Measurements from ENCODE around the gene TMEM147. TPM values are rescaled to one million over a fixed set of nuclear protein-coding genes. Genes with fewer than 3 reads are reported as not detected.

TMEM147 gene
- total and polyA plus RNA-seq, 2 of the 4 experiments (the other 2 are of a cell fraction), result 67.6 to 108 TPM

DNA sequence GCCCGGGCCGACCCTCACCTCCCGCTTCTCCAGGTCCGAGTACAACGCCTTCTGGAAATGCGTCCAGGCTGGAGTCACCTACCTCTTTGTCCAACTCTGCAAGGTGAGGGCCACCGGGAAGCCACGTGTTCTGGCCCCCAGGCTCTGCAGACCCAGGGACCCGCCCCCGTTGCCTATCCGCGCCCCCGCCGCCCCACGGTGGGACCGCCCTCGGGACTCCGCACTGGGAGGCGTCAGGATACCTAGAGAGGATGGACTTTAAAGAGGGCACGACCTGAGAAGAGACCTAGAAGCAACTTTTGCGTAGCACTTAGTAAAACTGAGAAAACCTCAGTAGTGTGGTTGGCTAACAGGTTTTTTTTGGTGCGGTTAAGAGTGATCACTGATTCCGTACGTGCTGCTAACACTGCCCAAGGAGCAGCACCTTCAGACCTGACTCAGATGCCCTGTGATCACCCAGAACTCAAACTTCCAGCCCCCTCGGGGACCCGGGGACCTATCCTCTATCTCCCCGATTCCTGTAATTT lies 492 bp downstream of the TMEM147 start:
- H3K36me3 ChIP-seq (ENCODE audit: control insufficient read depth, insufficient read depth, low read length), result peaks cover 6% of the 10 kb centered on the region; the same call in 1 of the 2 replicates
- peak overlapping the region; percentile 86 for H3K4ac ChIP-seq (ENCODE audit: low read depth, low read length)
- in situ Hi-C loops (cut with MboI; ENCODE audit: low sequenced_read_pairs) (loop anchor here (5.0 kb wide), 1 partner anchor 171 kb away; the partner anchor contains the start of gene KMT2B), intact Hi-C loops (cut with micrococcal nuclease) (loop anchor here (1.0 to 5.0 kb wide), 4 partner anchors 35 to 194 kb away; partner anchors contain the start of genes RBM42 and ZBTB32), dilution Hi-C loops (cut with HindIII; ENCODE audit: low sequenced_read_pairs, unreplicated experiment) (no loop called here)
- CTCF ChIA-PET, result no interaction called here
- peaks cover 8% of the 10 kb centered on the region for H3K4me1 ChIP-seq (ENCODE audit: control insufficient read depth, insufficient read depth, low read length)
- peak overlapping the region; percentile 78; the same call in 1 of the 2 replicates for H3K14ac ChIP-seq (replicated peaks; ENCODE audit: low read depth, low read length)
- no peaks in the 10 kb centered on the region for H3K9me3 ChIP-seq (ENCODE audit: control insufficient read depth, insufficient read depth, low read length)
- BruUV-seq (replicated peaks), result no TSS peak
- TF ChIP-seq POLR2A (IDR thresholded peaks at IDR 0.05; ENCODE audit: low read depth, low read length) (no peak), NFE2L2 (IDR thresholded peaks at IDR 0.05; ENCODE audit: low read depth, low read length) (no peak), BHLHE40 (IDR thresholded peaks at IDR 0.05; ENCODE audit: low read depth, low read length) (no peak), USF2 (IDR thresholded peaks at IDR 0.05; ENCODE audit: low read depth, low read length) (no peak), FOS (IDR thresholded peaks at IDR 0.05; ENCODE audit: low read depth, low read length) (no peak), MXI1 (IDR thresholded peaks at IDR 0.05; ENCODE audit: borderline replicate concordance, low read depth, low read length) (peak; percentile 55)
- TF ChIP-seq, protein P1, sequence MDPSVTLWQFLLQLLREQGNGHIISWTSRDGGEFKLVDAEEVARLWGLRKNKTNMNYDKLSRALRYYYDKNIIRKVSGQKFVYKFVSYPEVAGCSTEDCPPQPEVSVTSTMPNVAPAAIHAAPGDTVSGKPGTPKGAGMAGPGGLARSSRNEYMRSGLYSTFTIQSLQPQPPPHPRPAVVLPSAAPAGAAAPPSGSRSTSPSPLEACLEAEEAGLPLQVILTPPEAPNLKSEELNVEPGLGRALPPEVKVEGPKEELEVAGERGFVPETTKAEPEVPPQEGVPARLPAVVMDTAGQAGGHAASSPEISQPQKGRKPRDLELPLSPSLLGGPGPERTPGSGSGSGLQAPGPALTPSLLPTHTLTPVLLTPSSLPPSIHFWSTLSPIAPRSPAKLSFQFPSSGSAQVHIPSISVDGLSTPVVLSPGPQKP (IDR thresholded peaks at IDR 0.05; ENCODE audit: borderline replicate concordance, low read depth, low read length), result no peak
- ATAC-seq (ENCODE audit: low read depth) (peak; percentile 57), DNase-seq (no peak)
- H4K5ac ChIP-seq (ENCODE audit: low read depth, low read length), result peak overlapping the region; percentile 57
- peak overlapping the region; percentile 46; the same call in 1 of the 2 replicates for H3K56ac ChIP-seq (ENCODE audit: extremely low read depth, insufficient read depth, low read length)
- peak overlapping the region; percentile 31; the same call in 1 of the 2 replicates for H2BK120ac ChIP-seq (ENCODE audit: low read depth, low read length)
- WGBS, 2 experiments (ENCODE audit: extremely low coverage in 2 of 2, insufficient read length in 1 of 2), result 9% methylated on average over 13 of the region's 27 CpGs; no CpG with 5 or more reads in 1 of the 2 experiments
- H3K9me1 ChIP-seq (ENCODE audit: insufficient read depth, low read length), result peaks cover 9% of the 10 kb centered on the region; the same call in 1 of the 2 replicates
- peak overlapping the region; percentile 73 to 97; a peak in 2 of 4 replicates for H4K8ac ChIP-seq (ENCODE audit: low read depth in 2 of 2, low read length in 2 of 2)
- peak overlapping the region; percentile 79 for H3K9ac ChIP-seq (ENCODE audit: low read depth, low read length)
- H3K4me3 ChIP-seq (ENCODE audit: insufficient read depth, low read depth, low read length), result peak overlapping the region; percentile 91
- peak overlapping the region; percentile 44 for H2BK5ac ChIP-seq (ENCODE audit: low read depth, low read length, poor library complexity, severe bottlenecking)
- peak overlapping the region; percentile 99 for H2AFZ ChIP-seq (replicated peaks; ENCODE audit: low read length, poor library complexity)
- peak overlapping the region; percentile 72 for H4K91ac ChIP-seq (ENCODE audit: insufficient read depth, low read depth, low read length)
- no peak overlapping the region for H2BK15ac ChIP-seq (ENCODE audit: low read depth, low read length)
- peak overlapping the region; percentile 75 for H3K4me2 ChIP-seq (ENCODE audit: low read depth, low read length)
- no peak overlapping the region for H3K18ac ChIP-seq (ENCODE audit: low read depth, low read length)
- peak overlapping the region; percentile 74 for H3K27ac ChIP-seq (ENCODE audit: insufficient read depth, low read length)
- H3K23ac ChIP-seq (ENCODE audit: low read depth, low read length), result peak overlapping the region; percentile 71; the same call in 1 of the 2 replicates
- POLR2A ChIA-PET (ENCODE audit: unreplicated experiment), result no interaction called here
- no peaks in the 10 kb centered on the region for H3K27me3 ChIP-seq (ENCODE audit: control insufficient read depth, insufficient read depth, low read length)
- peak overlapping the region; percentile 95 for H2AK9ac ChIP-seq (replicated peaks; ENCODE audit: low read depth, low read length, poor library complexity)
- 0 out of 2 replicates have a peak, but pooled peaks cover 7% of the 10 kb centered on the region for H4K20me1 ChIP-seq (ENCODE audit: insufficient read depth, low read length)
- no peak overlapping the region for H2BK20ac ChIP-seq (ENCODE audit: low read depth, low read length)
- H2AK5ac ChIP-seq (ENCODE audit: low read depth, low read length), result peak overlapping the region; percentile 71; the same call in 1 of the 2 replicates
- peaks cover 31 to 49% of the 10 kb centered on the region in 2 experiments for H3K79me1 ChIP-seq (ENCODE audit: low read depth in 1 of 2, low read length in 2 of 2)
